H1 (cell line): Measurements from ENCODE around the gene NMD3. TPM values are rescaled to one million over a fixed set of nuclear protein-coding genes. Genes with fewer than 3 reads are reported as not detected.

ENCODE experiments used
- CTCF ChIA-PET: fragments of 300-600 bp; sonication (Branson Sonifier 250); formaldehyde crosslinking; loops from one replicate; lab custom pipeline; 2021; ENCODE audit not compliant: partially characterized antibody; lab: Charles Lee
- POLR2A ChIA-PET: fragments of 300-600 bp; sonication (Branson Sonifier 250); formaldehyde crosslinking; loops from one replicate; lab custom pipeline; 2021; ENCODE audit warnings: inconsistent platforms; ENCODE audit not compliant: partially characterized antibody; lab: Charles Lee
- DNase-seq, 2 experiments: peaks; one replicate each; pipeline versions ENCODE4 v3.0.0 to v3.0.0-alpha.2; 2010 to 2022; ENCODE audit warnings: low spot score in 2 of 2, low read depth in 1 of 2, mixed read lengths in 1 of 2
- FAIRE-seq: peaks from 2 replicates; lab custom pipeline; 2011; peaks lifted over from hg19 to GRCh38; lab: Jason Lieb, UNC
- H2AFZ ChIP-seq: 2 replicates; pipeline ENCODE4 v1.8.1; 2012; ENCODE audit warnings: low read length, inconsistent platforms
- H2AK5ac ChIP-seq: 2 replicates; pipeline ENCODE4 v1.6.1; 2013; ENCODE audit warnings: low read depth, low read length
- H2BK120ac ChIP-seq: replicated peaks from 2 replicates; pipeline ENCODE3; 2013; ENCODE audit warnings: low read depth, low read length, inconsistent platforms
- H2BK12ac ChIP-seq: 2 replicates; pipeline ENCODE4 v1.6.1; 2013; ENCODE audit warnings: low read depth, low read length
- H2BK15ac ChIP-seq: 2 replicates; pipeline ENCODE4 v1.6.1; 2013; ENCODE audit warnings: low read length
- H2BK20ac ChIP-seq: 2 replicates; pipeline ENCODE4 v1.6.1; 2013; ENCODE audit warnings: low read length
- H2BK5ac ChIP-seq: 2 replicates; pipeline ENCODE4 v1.6.1; 2013; ENCODE audit warnings: low read depth, low read length
- H3K14ac ChIP-seq: 2 replicates; pipeline ENCODE4 v1.6.1; 2013; ENCODE audit warnings: inconsistent platforms; ENCODE audit not compliant: insufficient read length
- H3K18ac ChIP-seq: 2 replicates; pipeline ENCODE4 v1.6.1; 2013; ENCODE audit warnings: low read length; ENCODE audit errors: extremely low read depth
- H3K23ac ChIP-seq: 2 replicates; pipeline ENCODE4 v1.6.1; 2013; ENCODE audit warnings: inconsistent platforms; ENCODE audit not compliant: insufficient read length
- H3K23me2 ChIP-seq: 2 replicates; pipeline ENCODE4 v1.6.1; 2013; ENCODE audit warnings: low read depth, low read length
- H3K27ac ChIP-seq: 2 replicates; pipeline ENCODE4 v1.6.1; 2011; ENCODE audit warnings: low read depth, low read length, inconsistent platforms
- H3K27me3 ChIP-seq, 4 experiments: replicated peaks in 1 of 4; 1 replicate in 1 of 4; 2 replicates in 3 of 4; pipeline versions ENCODE4 v1.6.1 to v1.8.1; 2011 to 2013; ENCODE audit warnings: low read length in 3 of 4, mild to moderate bottlenecking in 3 of 4, inconsistent platforms in 2 of 4, mixed read lengths in 2 of 4, moderate library complexity in 1 of 4; ENCODE audit not compliant: control insufficient read depth in 3 of 4, insufficient read depth in 3 of 4; ENCODE audit errors: extremely low read depth in 1 of 4
- H3K36me3 ChIP-seq, 4 experiments: 2 replicates each; pipeline versions ENCODE4 v1.6.1 to v1.8.1; 2011 to 2013; ENCODE audit warnings: mild to moderate bottlenecking in 4 of 4, low read length in 3 of 4, moderate library complexity in 2 of 4, control low read depth in 1 of 4, inconsistent platforms in 1 of 4; ENCODE audit not compliant: insufficient read depth in 4 of 4, control insufficient read depth in 2 of 4
- H3K4ac ChIP-seq: replicated peaks from 2 replicates; pipeline ENCODE3; 2013; ENCODE audit warnings: low read length, low read depth, mixed read lengths, inconsistent platforms; ENCODE audit not compliant: insufficient read length
- H3K4me1 ChIP-seq, 4 experiments: replicated peaks in 1 of 4; 1 replicate in 1 of 4; 2 replicates in 3 of 4; pipeline versions ENCODE4 v1.6.1 to v1.8.1; 2011 to 2013; ENCODE audit warnings: low read length in 3 of 4, inconsistent platforms in 2 of 4, mixed read lengths in 1 of 4; ENCODE audit not compliant: insufficient read depth in 4 of 4, control insufficient read depth in 3 of 4
- H3K4me2 ChIP-seq, 2 experiments: 2 replicates each; pipeline versions ENCODE4 v1.6.1 to v1.8.1; 2011 to 2013; ENCODE audit warnings: low read depth in 2 of 2, low read length in 2 of 2, control low read depth in 1 of 2, inconsistent platforms in 1 of 2, mild to moderate bottlenecking in 1 of 2; ENCODE audit not compliant: insufficient read depth in 1 of 2
- H3K4me3 ChIP-seq, 4 experiments: fragments of 200-600, 300-600 bp in 1 of 4; sonication (generic), shearing (Covaris generic), sonication (Bioruptor Twin) in 1 of 4; 2 replicates each; pipeline versions ENCODE4 v1.5.1 to v1.8.1; 2011 to 2016; ENCODE audit warnings: low read length in 4 of 4, low read depth in 3 of 4, control low read depth in 2 of 4, inconsistent platforms in 2 of 4, mild to moderate bottlenecking in 2 of 4, mixed read lengths in 1 of 4, moderate library complexity in 1 of 4; ENCODE audit not compliant: insufficient read depth in 2 of 4; ENCODE audit errors: extremely low read depth in 1 of 4
- H3K56ac ChIP-seq: replicated peaks from 2 replicates; pipeline ENCODE3; 2013; ENCODE audit warnings: low read depth, mild to moderate bottlenecking, mixed read lengths, low read length, inconsistent platforms; ENCODE audit not compliant: insufficient read length
- H3K79me1 ChIP-seq: 2 replicates; pipeline ENCODE4 v1.6.1; 2013; ENCODE audit warnings: low read depth, low read length, control low read depth
- H3K79me2 ChIP-seq, 2 experiments: 2 replicates each; pipeline versions ENCODE4 v1.6.1 to v1.8.1; 2012 to 2013; ENCODE audit warnings: low read length in 2 of 2, mild to moderate bottlenecking in 2 of 2, inconsistent platforms in 1 of 2; ENCODE audit not compliant: insufficient read depth in 2 of 2, control insufficient read depth in 1 of 2
- H3K9ac ChIP-seq, 4 experiments: replicated peaks in 1 of 4; 1 replicate in 1 of 4; 2 replicates in 3 of 4; pipeline versions ENCODE4 v1.6.1 to v1.8.1; 2011 to 2013; ENCODE audit warnings: low read depth in 3 of 4, low read length in 3 of 4, control low read depth in 2 of 4, mild to moderate bottlenecking in 2 of 4, moderate library complexity in 2 of 4, inconsistent platforms in 1 of 4; ENCODE audit errors: extremely low read depth in 1 of 4
- H3K9me3 ChIP-seq, 2 experiments: 2 replicates each; pipeline versions ENCODE4 v1.6.1 to v1.8.1; 2012 to 2013; ENCODE audit warnings: mild to moderate bottlenecking in 2 of 2, moderate library complexity in 2 of 2, control low read depth in 1 of 2, inconsistent platforms in 1 of 2, low read depth in 1 of 2, low read length in 1 of 2, mixed read lengths in 1 of 2; ENCODE audit not compliant: insufficient read depth in 2 of 2
- H4K20me1 ChIP-seq, 2 experiments: replicated peaks in 1 of 2; 2 replicates each; pipeline versions ENCODE3 to v1.8.1; 2011 to 2013; ENCODE audit warnings: inconsistent platforms in 2 of 2, low read length in 2 of 2, mild to moderate bottlenecking in 1 of 2; ENCODE audit not compliant: insufficient read depth in 2 of 2, control insufficient read depth in 1 of 2
- H4K5ac ChIP-seq: 2 replicates; pipeline ENCODE4 v1.6.1; 2013; ENCODE audit warnings: low read length, low read depth, mixed read lengths, inconsistent platforms; ENCODE audit not compliant: insufficient read length
- H4K8ac ChIP-seq: 2 replicates; pipeline ENCODE4 v1.8.0; 2013; ENCODE audit warnings: mild to moderate bottlenecking, moderate library complexity, low read length, inconsistent platforms; ENCODE audit not compliant: insufficient read depth; ENCODE audit errors: extremely low read depth
- H4K91ac ChIP-seq: replicated peaks from 2 replicates; pipeline ENCODE3; 2013; ENCODE audit warnings: low read length, mixed read lengths, inconsistent platforms; ENCODE audit not compliant: insufficient read length
- ASH2L ChIP-seq: fragments of 200-600, 300-600 bp; sonication (generic); IDR thresholded peaks from one replicate; pipeline ENCODE4 v1.7.1; 2017; ENCODE audit warnings: low read length
- CREB1 ChIP-seq: IDR thresholded peaks from 2 replicates; pipeline ENCODE4 v1.6.1; 2012; ENCODE audit warnings: inconsistent platforms
- CTCF ChIP-seq, 3 experiments: IDR thresholded peaks; 1 replicate in 2 of 3; 2 replicates in 1 of 3; pipeline versions ENCODE4 v1.5.1 to v1.6.1; 2011; ENCODE audit warnings: low read length in 3 of 3, mild to moderate bottlenecking in 3 of 3, inconsistent platforms in 2 of 3, low read depth in 1 of 3, moderate library complexity in 1 of 3; ENCODE audit not compliant: insufficient read depth in 1 of 3; ENCODE audit errors: control extremely low read depth in 1 of 3
- HDAC6 ChIP-seq: IDR thresholded peaks from one replicate; pipeline ENCODE4 v1.7.1; 2012; ENCODE audit warnings: low read depth, mild to moderate bottlenecking, inconsistent platforms, low read length, moderate library complexity
- JUND ChIP-seq: IDR thresholded peaks from 2 replicates; pipeline ENCODE4 v1.6.1; 2011; ENCODE audit warnings: mild to moderate bottlenecking, improper control_type of control experiment, low read length
- KDM4A ChIP-seq: IDR thresholded peaks from one replicate; pipeline ENCODE4 v1.7.1; 2012; ENCODE audit warnings: low read depth, mild to moderate bottlenecking, moderate library complexity, low read length, inconsistent platforms; ENCODE audit not compliant: severe bottlenecking
- NRF1 ChIP-seq: IDR thresholded peaks from 2 replicates; pipeline ENCODE4 v1.6.1; 2011; ENCODE audit warnings: mild to moderate bottlenecking, low read depth, low read length, improper control_type of control experiment
- POLR2AphosphoS5 ChIP-seq: IDR thresholded peaks from 2 replicates; pipeline ENCODE4 v1.6.1; 2011; ENCODE audit warnings: low read depth, low read length
- SIX5 ChIP-seq: IDR thresholded peaks from 2 replicates; pipeline ENCODE4 v1.6.1; 2011; ENCODE audit warnings: mild to moderate bottlenecking, low read depth, low read length
- SP4 ChIP-seq: IDR thresholded peaks from 2 replicates; pipeline ENCODE4 v1.6.1; 2012; ENCODE audit warnings: low read length, inconsistent platforms
- SUZ12 ChIP-seq: fragments of 200-600 bp; sonication (generic); IDR thresholded peaks from 2 replicates; pipeline ENCODE4 v1.6.1; 2012; ENCODE audit warnings: mild to moderate bottlenecking, inconsistent platforms, low read length, moderate library complexity, mixed read lengths
- WGBS, 2 experiments: shearing (Covaris generic) in 1 of 2; methylation state at CpG; one replicate each; pipeline versions ENCODE4 v1.1.6 to v1.1.7; 2013 to 2015; ENCODE audit warnings: low lambda C conversion rate in 2 of 2, mixed read lengths in 2 of 2, inconsistent platforms in 1 of 2, low coverage in 1 of 2, missing lambda C conversion rate in 1 of 2; ENCODE audit not compliant: insufficient replicate concordance in 2 of 2, insufficient coverage in 1 of 2, insufficient read length in 1 of 2; ENCODE audit errors: extremely low coverage in 1 of 2, missing lambda C conversion rate in 1 of 2; 5-methylcytosine and 5-hydroxymethylcytosine counted together
- polyA plus RNA-seq, 7 experiments: library from polyadenylated mRNA; depleted of rRNA in 3 of 7; stranded (reverse) in 5 of 7; unstranded in 2 of 7; fragments of >200 nt in 5 of 7; fragments of 200-250 nt in 2 of 7; gene quantifications; 1 replicate in 5 of 7; 2 replicates in 1 of 7; 4 replicates in 1 of 7; pipeline versions ENCODE4 v1.2.1 to v1.2.3, GENCODE V29; 2011 to 2013; ENCODE audit warnings: missing spikeins in 2 of 7, mixed read lengths in 2 of 7
- total RNA-seq: library from RNA; stranded (reverse); fragmentation: NEBNext Ultra II Directional; extraction: Animal tissue kit (Norgen Biotek cat#: 25700); gene quantifications from 2 replicates; pipeline ENCODE4 v1.2.1, GENCODE V29; 2021

Gene NMD3
- total and polyA plus RNA-seq, 2 of the 8 experiments (the other 6 are each of a cell fraction or from before 2014, with no cell fraction given) = 12.1 to 64.2 TPM

- Histone ChIP-seq H2BK5ac (no peak overlapping the region), H3K56ac (no peak overlapping the region), H2AK5ac (no peak overlapping the region), H4K20me1 (no peaks in the 10 kb centered on the region), H2BK12ac (no peak overlapping the region), H4K8ac (no peak overlapping the region), H3K27me3 (no peaks in the 10 kb centered on the region), H3K4me3 (no peak overlapping the region), H3K79me1 (no peaks in the 10 kb centered on the region), H3K23me2 (no peaks in the 10 kb centered on the region), H3K27ac (no peak overlapping the region), H2BK20ac (no peak overlapping the region), H3K9ac (no peak overlapping the region), H4K91ac (no peak overlapping the region), H3K4me2 (no peak overlapping the region), H3K79me2 (no peaks in the 10 kb centered on the region), H3K9me3 (peaks cover 0 to 4% of the 10 kb centered on the region in 2 experiments; a peak in 1 of 4 replicates), H3K18ac (no peak overlapping the region), H3K23ac (no peak overlapping the region), H2AFZ (no peak overlapping the region; the same call in 1 of the 2 replicates), H3K4me1 (no peaks in the 10 kb centered on the region), H2BK15ac (no peak overlapping the region), H3K4ac (no peak overlapping the region), H2BK120ac (no peak overlapping the region), H3K14ac (no peak overlapping the region), H4K5ac (no peak overlapping the region), H3K36me3 (no peaks in the 10 kb centered on the region)
- no peak for FAIRE-seq
- ChIA-PET POLR2A (no interaction called here), CTCF (interaction anchor here (0.8 to 2.8 kb wide), 7 partner anchors 10 to 125 kb away, joined by 3 to 22 read pairs (median 4); no protein-coding TSS in a partner anchor)
- WGBS, 2 experiments = 94% methylated on average over 4 of the region's 4 CpGs; no CpG with 5 or more reads in 1 of the 2 experiments
- no peak for DNase-seq
- no peak for TF ChIP-seq KDM4A
- no peak for TF ChIP-seq HDAC6
- TF ChIP-seq ASH2L = no peak
- TF ChIP-seq POLR2AphosphoS5 = no peak
- TF ChIP-seq JUND = no peak
- no peak for TF ChIP-seq SP4
- no peak for TF ChIP-seq SIX5
- no peak for TF ChIP-seq CREB1
- no peak for TF ChIP-seq CTCF (IDR thresholded peaks at IDR 0.05; ENCODE audit: control extremely low read depth in 1 of 3, insufficient read depth in 1 of 3, low read depth in 1 of 3, low read length in 3 of 3)
- no peak for TF ChIP-seq SUZ12
- TF ChIP-seq NRF1 = no peak
Measured at GRCh38 chr3:161284989-161285388, 63.9 kb downstream of the NMD3 start.
